RWPE1 (cell line): Measurements from ENCODE around the gene JMJD8.

Experiments
- CTCF ChIA-PET: fragments of 350-600 bp; sonication (Branson Sonifier 250); formaldehyde crosslinking; extraction: SDS; loops from one replicate; lab custom pipeline; 2021; lab: Yijun Ruan, JAX
- POLR2A ChIA-PET: fragments of 400-600 bp; formaldehyde crosslinking; extraction: SDS; loops from one replicate; lab custom pipeline; 2020; ENCODE audit warnings: antibody characterized with exemption; ENCODE audit not compliant: low non-redundant PET; lab: Yijun Ruan, JAX
- DNase-seq: peaks from one replicate; pipeline ENCODE4 v3.0.0; 2012; ENCODE audit warnings: low spot score
- H3K27ac ChIP-seq: fragments of 450-650 bp; 2 replicates; pipeline ENCODE4 v1.5.1; 2017
- TF ChIP-seq, protein P1 (sequence below): fragments of 450-650 bp; conservative IDR thresholded peaks from 2 replicates; pipeline ENCODE4 v1.5.1; 2017; ENCODE audit warnings: low read depth, mild to moderate bottlenecking

JMJD8 gene

DNA sequence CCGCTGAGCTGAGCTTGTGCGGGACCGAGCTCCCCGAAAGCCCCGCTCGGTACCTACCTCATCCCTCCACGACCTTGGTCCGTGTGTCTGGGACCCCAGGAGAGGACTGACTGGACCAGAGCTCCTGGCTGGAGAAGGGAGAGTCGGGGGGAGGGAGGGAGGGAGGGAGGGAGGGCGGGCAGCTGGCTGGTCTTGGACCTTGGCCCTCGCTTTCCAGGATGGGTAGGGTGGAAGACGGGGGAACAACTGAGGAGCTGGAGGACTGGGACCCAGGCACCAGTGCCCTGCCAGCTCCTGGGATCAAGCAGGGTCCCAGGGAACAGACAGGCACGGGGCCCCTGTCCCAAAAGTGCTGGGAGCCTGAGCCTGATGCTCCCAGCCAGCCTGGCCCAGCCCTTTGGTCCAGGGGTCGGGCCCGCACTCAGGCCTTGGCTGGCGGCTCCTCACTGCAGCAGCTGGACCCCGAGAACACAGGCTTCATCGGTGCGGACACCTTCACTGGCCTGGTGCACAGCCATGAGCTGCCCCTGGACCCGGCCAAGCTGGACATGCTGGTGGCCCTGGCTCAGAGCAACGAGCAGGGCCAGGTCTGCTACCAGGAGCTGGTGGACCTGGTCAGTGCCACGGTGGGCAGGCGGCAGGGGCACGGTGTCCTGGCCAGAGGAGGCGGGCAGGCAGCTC is 8.1 kb downstream of the JMJD8 start:
- peak overlapping the region; percentile 94 for H3K27ac ChIP-seq
- ChIA-PET CTCF (interaction anchor here (0.7 to 1.3 kb wide), 4 partner anchors 8 to 1132 kb away, joined by 3 to 7 read pairs (median 5); partner anchors contain the start of gene RHOT2), POLR2A (interaction anchor here (0.6 kb wide), 1 partner anchor 23 kb away, joined by 3 read pairs; no protein-coding TSS in a partner anchor)
- no peak for DNase-seq
- TF ChIP-seq, protein P1, sequence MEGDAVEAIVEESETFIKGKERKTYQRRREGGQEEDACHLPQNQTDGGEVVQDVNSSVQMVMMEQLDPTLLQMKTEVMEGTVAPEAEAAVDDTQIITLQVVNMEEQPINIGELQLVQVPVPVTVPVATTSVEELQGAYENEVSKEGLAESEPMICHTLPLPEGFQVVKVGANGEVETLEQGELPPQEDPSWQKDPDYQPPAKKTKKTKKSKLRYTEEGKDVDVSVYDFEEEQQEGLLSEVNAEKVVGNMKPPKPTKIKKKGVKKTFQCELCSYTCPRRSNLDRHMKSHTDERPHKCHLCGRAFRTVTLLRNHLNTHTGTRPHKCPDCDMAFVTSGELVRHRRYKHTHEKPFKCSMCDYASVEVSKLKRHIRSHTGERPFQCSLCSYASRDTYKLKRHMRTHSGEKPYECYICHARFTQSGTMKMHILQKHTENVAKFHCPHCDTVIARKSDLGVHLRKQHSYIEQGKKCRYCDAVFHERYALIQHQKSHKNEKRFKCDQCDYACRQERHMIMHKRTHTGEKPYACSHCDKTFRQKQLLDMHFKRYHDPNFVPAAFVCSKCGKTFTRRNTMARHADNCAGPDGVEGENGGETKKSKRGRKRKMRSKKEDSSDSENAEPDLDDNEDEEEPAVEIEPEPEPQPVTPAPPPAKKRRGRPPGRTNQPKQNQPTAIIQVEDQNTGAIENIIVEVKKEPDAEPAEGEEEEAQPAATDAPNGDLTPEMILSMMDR: no peak

DNA sequence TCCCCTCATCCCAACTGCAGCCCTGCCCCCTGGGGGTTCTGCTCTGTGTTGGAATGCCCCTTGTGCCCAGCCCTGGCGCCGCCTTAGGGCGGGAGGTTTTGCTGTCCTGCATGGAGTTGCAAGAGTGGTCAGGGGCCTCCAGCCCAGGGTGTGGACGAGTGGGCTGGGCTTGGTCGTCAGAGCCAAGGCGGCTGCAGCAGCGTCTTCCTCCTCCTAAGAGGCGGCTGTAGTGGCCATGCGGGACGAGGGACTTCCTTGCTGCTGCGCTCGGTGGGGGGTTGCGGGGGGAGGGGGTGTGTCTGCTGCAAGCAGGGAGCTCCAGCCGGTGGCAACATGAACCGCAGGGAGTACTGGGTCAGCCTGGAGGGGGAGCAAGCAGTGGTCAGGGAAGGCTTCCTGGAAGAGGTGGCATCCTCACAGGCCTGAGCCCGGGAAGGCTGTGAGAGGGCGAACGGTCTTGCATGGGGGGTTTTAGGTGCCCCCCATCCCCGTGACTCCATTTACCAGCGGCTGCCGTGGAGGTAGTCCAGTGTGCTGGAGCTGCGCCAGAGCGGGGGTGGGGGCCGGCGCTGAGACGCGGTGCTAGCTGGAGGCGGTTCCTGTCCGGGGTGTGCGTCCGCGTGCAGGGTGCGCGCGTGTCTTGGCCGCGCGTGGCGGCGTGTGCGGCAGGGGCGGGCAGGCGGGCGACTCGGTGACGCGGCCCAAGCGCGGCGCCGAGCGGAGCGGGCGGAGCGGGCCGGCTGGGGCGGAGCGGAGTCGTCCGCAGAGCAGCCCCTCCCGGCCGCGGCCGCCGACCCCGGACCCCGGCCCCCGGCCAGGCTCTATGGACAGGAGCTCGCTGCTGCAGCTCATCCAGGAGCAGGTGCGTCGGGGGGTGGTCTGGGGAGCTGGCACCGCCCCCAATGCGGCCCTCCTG is 8.9 kb downstream of the JMJD8 start, which contains the start of gene RHBDL1:
Gene RHBDL1 (plus strand): TSS at position 704 of the 916 bp plus-strand sequence. CDS start 120 bp downstream, at position 824.
- no peak for DNase-seq
- TF ChIP-seq, protein P1: no peak
- ChIA-PET CTCF (interaction anchor here (0.7 kb wide), 1 partner anchor 1133 kb away, joined by 3 read pairs; no protein-coding TSS in a partner anchor), POLR2A (interaction anchor here (0.6 kb wide), 1 partner anchor 22 kb away, joined by 3 read pairs; no protein-coding TSS in a partner anchor)
- H3K27ac ChIP-seq: peak within 1 kb of the TSS; percentile 94

DNA sequence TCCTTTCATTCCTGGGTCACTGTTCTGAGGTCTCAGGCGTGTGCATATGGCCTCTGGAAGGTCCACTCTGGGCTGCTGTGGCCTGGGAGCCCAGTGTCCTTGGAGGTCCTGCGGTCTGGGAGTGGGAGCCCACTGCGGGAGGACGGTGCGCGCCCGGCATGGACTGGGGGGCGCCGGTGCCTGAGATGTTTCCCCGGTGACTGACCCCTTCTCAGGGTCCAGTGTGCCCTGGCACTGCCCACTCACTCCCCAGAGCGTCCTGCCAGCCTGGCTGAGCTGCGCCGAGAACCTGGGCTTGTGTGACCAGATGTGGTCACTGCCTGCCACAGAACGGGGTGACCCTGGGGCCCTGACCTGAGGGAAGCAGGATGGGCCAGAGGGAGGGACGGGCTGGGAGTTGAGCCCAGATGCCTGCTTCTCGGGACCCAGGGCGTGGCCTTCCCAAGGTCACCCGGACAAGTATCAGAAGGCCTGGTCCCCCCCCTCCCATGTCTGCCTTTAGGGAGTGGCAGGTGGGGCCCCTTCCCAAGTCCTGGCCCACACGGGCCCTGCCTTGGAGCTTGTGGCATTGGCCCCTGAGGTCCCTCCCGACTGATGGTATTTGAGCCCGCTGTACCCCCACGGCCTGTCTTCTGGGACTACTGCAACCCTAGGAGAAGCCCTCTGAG is 9.8 kb downstream of the JMJD8 start:
- H3K27ac ChIP-seq: peak overlapping the region; percentile 94
- TF ChIP-seq, protein P1: no peak
- no peak for DNase-seq
- CTCF ChIA-PET: no interaction called here
- POLR2A ChIA-PET: no interaction called here

DNA sequence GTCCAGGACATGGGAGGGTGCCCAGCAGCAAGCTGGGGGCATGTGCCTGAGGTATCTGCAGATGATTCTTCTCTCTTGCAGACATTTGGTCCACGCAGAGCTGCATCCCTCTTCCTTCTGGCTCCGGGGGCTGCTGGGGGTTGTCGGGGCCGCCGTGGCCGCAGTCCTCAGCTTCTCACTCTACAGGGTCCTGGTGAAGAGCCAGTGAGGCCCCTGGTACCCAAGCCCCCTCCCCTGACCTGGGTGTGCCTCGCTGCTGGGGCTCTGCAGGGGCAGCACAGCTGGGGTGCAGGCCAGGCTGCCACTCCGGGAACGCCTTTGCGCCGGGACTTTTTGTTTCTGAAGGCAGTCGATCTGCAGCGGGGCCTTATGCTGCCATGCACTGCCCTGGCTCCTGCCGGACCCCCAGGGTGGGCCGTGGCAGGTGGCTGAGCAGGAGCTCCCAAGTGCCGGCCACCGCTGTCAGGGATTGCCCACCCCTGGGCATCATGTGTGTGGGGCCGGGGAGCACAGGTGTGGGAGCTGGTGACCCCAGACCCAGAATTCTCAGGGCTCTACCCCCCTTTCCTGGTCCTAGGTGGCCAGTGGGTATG is 10.6 kb downstream of the JMJD8 start:
- CTCF ChIA-PET: interaction anchor here (0.8 kb wide), 1 partner anchor 25 kb away, joined by 4 read pairs; no protein-coding TSS in a partner anchor
- DNase-seq: no peak
- TF ChIP-seq, protein P1: no peak
- POLR2A ChIA-PET: no interaction called here
- peak overlapping the region; percentile 94 for H3K27ac ChIP-seq

DNA sequence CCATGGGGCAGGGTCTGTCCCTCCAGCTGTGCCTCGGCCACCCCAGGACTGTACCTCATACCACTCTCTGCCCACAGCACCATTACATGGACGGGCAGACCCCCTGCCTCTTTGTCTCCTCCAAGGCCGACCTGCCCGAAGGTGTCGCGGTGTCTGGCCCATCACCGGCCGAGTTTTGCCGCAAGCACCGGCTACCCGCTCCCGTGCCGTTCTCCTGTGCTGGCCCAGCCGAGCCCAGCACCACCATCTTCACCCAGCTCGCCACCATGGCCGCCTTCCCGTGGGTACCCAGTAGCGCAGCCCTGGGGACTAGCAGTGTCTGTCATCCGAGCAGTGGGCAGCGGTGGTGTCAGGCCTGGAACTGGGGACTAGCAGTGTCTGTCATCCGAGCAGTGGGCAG is 11.3 kb downstream of the JMJD8 start:
- no peak for DNase-seq
- ChIA-PET POLR2A (no interaction called here), CTCF (no interaction called here)
- H3K27ac ChIP-seq: peak overlapping the region; percentile 94
- TF ChIP-seq, protein P1: no peak
